ENCODE measurements around the gene PLEKHA7.
A peak's percentile ranks its signal among the peaks of the same experiment; 100 is the strongest.
"Not testable (repeated sequence)": the region's sequence is repeated elsewhere in the genome, so short reads cannot be mapped to it uniquely, and the experiment has no call there.

PLEKHA7 gene

GRCh38 chr11:17014321-17014832 is at the start of gene PLEKHA7:
Gene PLEKHA7 (minus strand): TSS chr11:17014414. CDS start chr11:17014401, 13 bp downstream.
- TF ChIP-seq CTCF (conservative IDR thresholded peaks at IDR 0.05) = no peak
- peak within 1 kb of the TSS; percentile 76 for H3K27ac ChIP-seq

GRCh38 chr11:17063171-17064002 is 49.2 kb upstream of the PLEKHA7 start:
- peak; percentile 86 for TF ChIP-seq CTCF (conservative IDR thresholded peaks at IDR 0.05)
- no peak overlapping the region for H3K27ac ChIP-seq

- not testable (repeated sequence) for H3K27ac ChIP-seq
Observed at GRCh38 chr11:17051146-17051545, 36.9 kb upstream of the PLEKHA7 start.

- H3K27ac ChIP-seq = peak overlapping the region; percentile 72
Observed at GRCh38 chr11:17048491-17048890, 34.3 kb upstream of the PLEKHA7 start.

- peak overlapping the region; percentile 72; the same call in 1 of the 2 replicates for H3K27ac ChIP-seq
- no peak for TF ChIP-seq CTCF (conservative IDR thresholded peaks at IDR 0.05)
Observed at GRCh38 chr11:17046690-17047089, 32.5 kb upstream of the PLEKHA7 start.

- no peak overlapping the region for H3K27ac ChIP-seq
- TF ChIP-seq CTCF (conservative IDR thresholded peaks at IDR 0.05) = no peak
Observed at GRCh38 chr11:17036666-17037658, 22.7 kb upstream of the PLEKHA7 start.

GRCh38 chr11:17034027-17034426 is 19.8 kb upstream of the PLEKHA7 start:
- H3K27ac ChIP-seq = not testable (repeated sequence)

GRCh38 chr11:17026487-17027082 is 12.4 kb upstream of the PLEKHA7 start:
- TF ChIP-seq CTCF (conservative IDR thresholded peaks at IDR 0.05) = no peak
- H3K27ac ChIP-seq = no peak overlapping the region
